ENCODE data around the gene ZBTB11.
"Not testable (repeated sequence)": the region's sequence is repeated elsewhere in the genome, so short reads cannot be mapped to it uniquely, and the experiment has no call there.

The ZBTB11 gene

GRCh38 chr3:101676765-101677435 lies at the start of gene ZBTB11:
Gene ZBTB11, minus strand, starts transcription at chr3:101677132. Its CDS starts 218 bp downstream, at chr3:101676914.
- peak; percentile 68 for DNase-seq

GRCh38 chr3:101725890-101726275 lies 49.0 kb upstream of the ZBTB11 start:
- no peak for DNase-seq

GRCh38 chr3:101725194-101725889 lies 48.4 kb upstream of the ZBTB11 start:
- DNase-seq: no peak

GRCh38 chr3:101724329-101725193 lies 47.6 kb upstream of the ZBTB11 start, which contains the start of gene CEP97:
Gene CEP97, plus strand, starts transcription at chr3:101724614. Its CDS starts 63 bp downstream, at chr3:101724677.
- DNase-seq: no peak

- DNase-seq: no peak
Observed at GRCh38 chr3:101722394-101723173, 45.7 kb upstream of the ZBTB11 start.

GRCh38 chr3:101720851-101721840 lies 44.2 kb upstream of the ZBTB11 start:
- DNase-seq: no peak

GRCh38 chr3:101719604-101720185 lies 42.8 kb upstream of the ZBTB11 start:
- no peak for DNase-seq

- no peak for DNase-seq
Observed at GRCh38 chr3:101718455-101718854, 41.5 kb upstream of the ZBTB11 start.

GRCh38 chr3:101709126-101709525 lies 32.2 kb upstream of the ZBTB11 start:
- DNase-seq: no peak

- not testable (repeated sequence) for DNase-seq
Observed at GRCh38 chr3:101704639-101705038, 27.7 kb upstream of the ZBTB11 start.

GRCh38 chr3:101703169-101703568 lies 26.2 kb upstream of the ZBTB11 start:
- no peak for DNase-seq

GRCh38 chr3:101702726-101703125 lies 25.8 kb upstream of the ZBTB11 start:
- no peak for DNase-seq

- DNase-seq: no peak
Observed at GRCh38 chr3:101701696-101702634, 25.0 kb upstream of the ZBTB11 start.

- no peak for DNase-seq
Observed at GRCh38 chr3:101695779-101696372, 18.9 kb upstream of the ZBTB11 start.

GRCh38 chr3:101694836-101695235 lies 17.9 kb upstream of the ZBTB11 start:
- not testable (repeated sequence) for DNase-seq

- DNase-seq: not testable (repeated sequence)
Observed at GRCh38 chr3:101693540-101693939, 16.6 kb upstream of the ZBTB11 start.

GRCh38 chr3:101691685-101692671 lies 15.0 kb upstream of the ZBTB11 start:
- not testable (repeated sequence) for DNase-seq

GRCh38 chr3:101690972-101691371 lies 14.0 kb upstream of the ZBTB11 start:
- no peak for DNase-seq

All from 8988T (cell line).